NCI-H748 treated with DMSO at 0.1 percent for 48 hours (cell line): Measurements from ENCODE around the gene TMEM62.
"Not testable (repeated sequence)": the region's sequence is repeated elsewhere in the genome, so short reads cannot be mapped to it uniquely, and the experiment has no call there.

Source experiments
- DNase-seq: peaks from one replicate; lab custom pipeline; 2025; lab: John Stamatoyannopoulos, UW

Gene TMEM62

DNA sequence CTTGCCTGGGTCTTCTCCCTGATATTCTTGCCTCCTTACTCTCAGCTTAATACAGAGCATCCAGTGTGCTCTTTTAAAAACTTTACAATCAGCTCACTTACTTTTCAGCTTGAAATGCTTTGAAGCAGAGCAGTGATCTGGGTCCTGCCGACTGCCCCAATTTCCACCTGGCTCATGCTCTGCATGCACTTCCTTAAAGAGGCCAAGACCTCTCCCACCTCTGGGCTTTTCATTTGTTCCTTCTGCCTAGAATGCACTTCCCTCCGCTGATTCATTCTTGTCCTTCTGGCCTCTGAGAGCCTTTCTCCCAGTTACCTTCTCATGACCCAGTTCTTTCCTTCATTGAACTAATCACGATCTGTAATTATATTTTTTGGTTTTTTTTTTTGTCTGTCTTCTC is 49.9 kb downstream of the TMEM62 start:
- no peak for DNase-seq

DNA sequence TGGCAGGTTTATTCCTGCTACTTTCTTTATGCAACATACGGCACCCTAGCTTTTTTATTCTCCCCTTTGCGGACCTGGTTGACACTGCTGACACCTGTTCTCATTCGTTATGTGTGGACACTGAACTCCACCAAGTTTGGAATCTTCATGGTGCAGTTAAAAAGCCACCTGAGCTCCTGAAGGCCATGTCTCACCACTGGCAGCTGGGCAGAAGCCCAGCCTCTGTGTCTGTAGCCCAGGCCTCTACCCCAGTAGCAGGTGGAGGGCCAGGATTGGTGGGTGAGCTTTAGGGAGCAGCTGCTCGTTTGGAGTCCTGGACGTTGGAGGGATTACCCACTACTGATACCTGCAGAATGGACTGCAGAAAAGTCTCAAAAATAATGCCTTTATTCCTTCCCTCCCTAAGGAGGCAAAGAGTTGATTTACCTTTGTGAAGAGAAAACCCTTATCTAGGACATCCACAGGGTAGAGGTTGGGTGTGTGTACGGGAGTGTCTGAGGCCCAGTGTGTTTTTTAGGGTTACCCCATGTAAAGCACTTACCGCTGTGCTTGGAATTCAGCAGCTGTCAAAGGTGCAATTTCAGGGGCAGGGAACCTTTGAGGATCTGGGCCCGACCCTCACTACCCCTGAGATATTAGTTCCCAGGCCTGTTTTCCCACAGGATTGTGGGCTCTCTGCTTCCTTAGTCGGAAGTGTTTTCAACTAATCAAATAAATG is 51.2 kb downstream of the TMEM62 start:
- no peak for DNase-seq

DNA sequence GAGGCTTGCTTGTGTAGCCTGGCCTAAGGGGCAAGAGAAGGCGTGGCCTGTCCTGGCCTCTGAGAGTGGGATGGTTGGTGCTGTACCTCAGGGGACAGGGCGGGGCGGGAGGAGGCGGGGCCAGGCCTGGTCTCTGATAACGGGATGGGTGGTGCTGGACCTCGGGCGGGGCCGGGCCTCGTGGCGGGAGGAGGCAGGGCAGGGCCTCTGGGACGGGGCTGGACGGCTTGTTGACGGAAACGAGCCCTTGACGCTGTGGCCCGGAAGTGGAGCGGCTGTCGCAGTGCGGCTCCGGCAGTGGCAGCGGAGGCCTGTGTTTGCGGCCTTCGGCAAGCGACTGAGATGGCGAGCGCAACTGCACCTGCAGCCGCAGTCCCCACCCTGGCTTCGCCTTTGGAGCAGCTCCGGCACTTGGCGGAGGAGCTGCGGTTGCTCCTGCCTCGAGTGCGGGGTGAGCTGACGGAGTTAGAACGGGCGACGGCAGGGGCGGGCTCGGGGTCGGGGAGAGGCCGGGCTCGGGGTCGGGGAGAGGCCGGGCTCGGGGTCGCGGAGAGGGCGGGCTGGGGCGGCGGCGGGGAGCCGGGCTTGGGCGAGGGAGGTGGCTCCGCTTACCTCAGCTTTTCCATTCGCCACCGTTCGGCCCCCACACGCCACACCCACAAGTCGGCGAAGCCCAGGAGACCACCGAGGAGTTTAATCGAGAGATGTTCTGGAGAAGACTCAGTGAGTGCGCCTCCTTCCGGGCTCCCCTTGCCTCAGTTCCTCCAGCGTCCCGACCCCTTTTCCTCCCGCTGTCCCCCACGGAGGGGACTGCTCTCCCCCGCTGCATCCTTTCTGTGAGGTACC is 52.0 kb downstream of the TMEM62 start, which contains the start of gene CCNDBP1:
Gene CCNDBP1 (plus strand): TSS at position 247 of the 846 bp plus-strand sequence. CDS start 96 bp downstream, at position 343.
- peak; percentile 75 for DNase-seq

DNA sequence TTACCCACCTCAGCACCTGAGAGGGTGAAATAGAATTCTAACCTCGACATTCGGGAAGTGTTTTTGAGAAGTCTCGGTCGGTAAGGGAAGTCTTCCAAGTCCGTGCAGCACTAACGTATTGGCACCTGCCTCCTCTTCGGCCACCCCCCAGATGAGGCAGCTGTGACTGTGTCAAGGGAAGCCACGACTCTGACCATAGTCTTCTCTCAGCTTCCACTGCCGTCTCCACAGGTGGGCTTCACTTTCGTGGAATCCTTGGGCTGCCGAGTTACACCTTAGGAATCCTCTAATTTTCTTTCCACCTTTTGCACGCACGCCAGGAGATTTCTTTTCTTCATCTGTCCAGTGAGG is 52.6 kb downstream of the TMEM62 start:
- DNase-seq: no peak

DNA sequence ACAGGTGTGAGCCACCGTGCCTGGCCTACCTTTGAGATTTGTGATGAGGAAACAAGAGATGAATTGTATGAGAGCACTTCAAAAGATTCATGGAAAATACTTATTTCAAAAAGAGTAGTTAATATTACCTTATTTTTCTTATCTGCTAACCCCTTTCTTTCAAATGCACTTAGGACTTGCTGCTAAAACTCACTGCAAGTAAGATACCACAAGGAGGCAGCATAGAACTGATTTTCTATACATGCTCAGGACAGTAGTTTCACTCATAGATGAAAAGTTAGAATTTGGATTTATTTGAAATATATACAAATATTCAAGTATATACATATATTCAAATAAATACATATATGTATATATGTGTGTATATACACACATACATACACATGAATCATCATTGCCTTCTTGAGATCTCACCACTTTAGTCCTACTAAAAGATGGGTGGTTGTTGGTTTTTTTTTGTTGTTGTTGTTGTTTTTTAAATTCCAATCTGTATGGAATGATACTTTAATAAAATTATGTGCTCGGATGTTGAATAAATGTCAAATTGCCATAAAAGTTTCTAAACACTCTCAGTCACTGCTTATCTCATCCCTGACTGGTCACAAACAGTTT is 54.3 kb downstream of the TMEM62 start:
- no peak for DNase-seq

DNA sequence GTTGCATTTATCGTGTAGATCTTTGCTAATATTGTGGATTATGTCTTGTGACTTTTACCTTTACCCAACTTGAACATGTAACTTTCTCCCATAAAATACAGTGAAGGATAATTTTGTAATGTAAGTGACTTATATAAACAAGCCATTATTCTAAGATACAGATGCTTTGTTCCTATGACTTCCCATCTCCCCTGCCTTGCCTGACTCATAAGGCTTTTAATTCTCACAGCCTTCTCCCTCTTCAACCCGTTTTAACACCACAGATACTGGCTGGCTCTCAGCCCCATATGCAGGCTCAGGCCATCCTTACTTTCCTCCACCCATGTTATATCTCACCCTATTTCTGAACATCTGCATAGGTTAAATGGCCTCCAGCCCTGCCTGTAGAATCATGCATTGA is 55.9 kb downstream of the TMEM62 start:
- no peak for DNase-seq

DNA sequence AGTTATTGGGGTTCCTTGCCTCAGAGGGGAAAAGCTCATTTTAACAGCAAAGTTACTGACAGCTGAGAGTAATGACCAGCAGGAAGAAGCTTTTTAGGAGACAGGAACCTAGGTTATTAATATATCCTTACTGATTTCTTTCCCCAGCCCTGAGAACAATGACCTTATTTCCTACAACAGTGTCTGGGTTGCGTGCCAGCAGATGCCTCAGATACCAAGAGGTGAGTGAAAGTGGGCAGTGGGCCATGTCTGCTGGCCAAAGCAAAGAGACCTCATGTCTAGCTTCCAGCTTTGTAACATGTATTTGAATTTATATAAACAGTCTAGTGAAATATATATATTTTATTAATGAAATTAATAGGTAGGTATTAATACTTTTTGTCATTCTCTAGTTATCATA is 56.8 kb downstream of the TMEM62 start:
- no peak for DNase-seq

DNA sequence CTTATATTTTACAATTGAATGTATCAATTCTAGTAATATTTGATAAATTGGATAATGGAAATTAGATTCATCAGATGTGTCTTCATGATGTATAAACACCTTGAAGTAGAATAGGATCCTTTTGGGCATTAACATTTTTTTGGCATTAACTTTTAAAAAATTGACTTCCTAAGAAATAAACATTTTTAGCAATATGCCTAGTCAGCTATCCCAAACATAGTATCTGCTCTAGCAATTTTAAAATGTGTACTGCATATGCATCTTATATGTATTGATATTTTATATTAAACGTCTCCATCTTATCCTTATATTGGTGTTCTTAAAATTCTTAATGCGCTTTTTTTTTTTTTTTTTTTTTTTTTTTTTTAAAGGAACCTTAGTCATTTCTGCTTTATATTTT is 60.3 kb downstream of the TMEM62 start:
- DNase-seq: no peak

DNA sequence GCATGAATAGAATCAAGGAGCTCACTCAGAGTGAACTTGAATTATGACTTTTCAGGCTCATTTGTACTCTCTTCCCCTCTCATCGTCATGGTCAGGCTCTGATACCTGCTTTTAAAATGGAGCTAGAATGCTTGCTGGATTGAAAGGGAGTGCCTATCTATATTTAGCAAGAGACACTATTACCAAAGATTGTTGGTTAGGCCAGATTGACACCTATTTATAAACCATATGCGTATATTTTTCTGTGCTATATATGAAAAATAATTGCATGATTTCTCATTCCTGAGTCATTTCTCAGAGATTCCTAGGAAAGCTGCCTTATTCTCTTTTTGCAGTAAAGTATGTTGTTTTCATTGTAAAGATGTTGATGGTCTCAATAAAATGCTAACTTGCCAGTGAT is 61.4 kb downstream of the TMEM62 start:
- DNase-seq: no peak

DNA sequence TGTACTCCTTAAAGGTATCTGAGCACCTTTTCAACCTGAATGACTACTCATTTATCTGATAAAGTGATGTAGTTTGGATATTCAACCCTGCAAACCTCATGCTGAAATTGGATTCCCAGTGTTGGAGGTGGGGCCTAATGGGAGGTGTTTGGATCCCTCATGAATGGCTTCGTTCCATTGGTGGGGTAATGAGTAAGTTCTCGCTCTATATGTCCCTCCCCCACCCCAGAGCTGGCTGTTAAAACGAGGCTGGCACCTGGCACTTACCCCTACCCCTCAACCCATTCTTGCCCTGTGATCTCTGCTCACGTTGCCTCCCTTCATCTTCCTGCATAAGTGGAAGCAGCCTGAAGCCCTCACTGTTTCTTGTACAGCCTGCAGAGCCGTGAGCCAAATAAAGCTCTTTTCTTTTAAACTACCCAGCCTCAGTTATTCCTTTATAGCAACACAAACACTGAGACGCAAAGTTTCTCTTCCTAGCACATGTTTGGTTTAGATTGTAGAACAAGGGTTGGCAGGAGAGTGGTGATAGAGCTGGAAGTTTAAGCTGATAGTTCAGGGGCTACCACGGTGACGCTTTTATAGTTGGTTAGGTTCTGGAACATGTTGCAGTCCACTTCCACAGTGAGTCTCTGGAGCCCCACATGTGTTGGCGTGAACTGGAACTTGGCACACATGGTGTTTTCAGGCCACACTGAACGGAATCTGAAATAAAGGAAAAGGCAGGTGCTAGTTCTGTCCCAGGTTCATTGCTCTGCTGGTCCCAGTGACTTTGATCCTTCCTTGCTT is 63.6 kb downstream of the TMEM62 start:
- no peak for DNase-seq

DNA sequence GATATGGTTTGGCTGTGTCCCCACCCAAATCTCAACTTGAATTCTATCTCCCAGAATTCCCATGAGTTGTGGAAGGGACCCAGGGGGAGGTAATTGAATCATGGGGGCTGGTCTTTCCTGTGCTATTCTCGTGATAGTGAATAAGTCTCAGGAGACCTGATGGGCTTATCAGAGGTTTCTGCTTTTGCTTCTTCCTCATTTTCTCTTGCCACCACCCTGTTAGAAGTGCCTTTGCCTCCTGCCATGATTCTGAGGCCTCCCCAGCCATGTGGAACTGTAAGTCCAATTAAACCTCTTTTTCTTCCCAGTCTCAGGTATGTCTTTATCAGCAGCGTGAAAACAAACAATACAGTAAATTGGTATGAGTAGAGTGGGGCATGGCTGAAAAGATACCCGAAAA is 64.4 kb downstream of the TMEM62 start:
- not testable (repeated sequence) for DNase-seq

DNA sequence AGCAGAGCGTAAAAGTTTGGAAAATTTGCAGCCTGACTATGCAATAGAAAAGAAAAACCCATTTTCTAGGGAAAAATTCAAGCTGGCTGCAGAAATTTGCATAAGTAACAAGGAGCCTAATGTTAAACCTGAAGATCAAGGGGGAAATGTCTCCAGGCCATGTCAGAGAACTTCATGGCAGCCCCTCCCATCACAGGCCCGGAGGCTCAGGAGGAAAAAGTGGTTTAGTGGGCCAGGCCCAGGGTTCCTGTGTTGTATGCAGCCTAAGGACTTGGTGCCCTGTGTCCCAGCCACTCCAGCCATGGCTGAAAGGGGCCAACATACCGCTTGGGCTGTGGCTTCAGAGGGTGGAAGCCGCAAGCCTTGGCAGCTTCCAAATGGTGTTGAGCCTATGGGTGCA is 65.2 kb downstream of the TMEM62 start:
- DNase-seq: not testable (repeated sequence)

DNA sequence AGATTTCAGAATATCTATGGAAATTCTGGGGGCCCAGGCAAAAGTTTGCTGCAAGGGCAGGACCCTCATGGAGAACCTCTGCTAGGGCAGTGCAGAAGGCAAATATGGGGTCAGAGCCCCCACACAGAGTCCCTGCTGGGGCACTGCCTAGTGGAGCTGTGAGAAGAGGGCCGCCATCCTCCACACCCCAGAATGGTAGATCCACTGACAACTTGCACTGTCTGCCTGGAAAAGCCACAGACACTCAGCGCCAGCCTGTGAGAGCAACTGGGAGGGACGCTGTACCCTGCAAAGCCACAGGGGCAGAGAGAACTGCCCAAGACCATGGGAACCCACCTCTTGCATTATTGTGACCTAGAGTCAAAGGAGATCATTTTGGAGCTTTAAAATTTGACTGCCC is 65.6 kb downstream of the TMEM62 start:
- DNase-seq: no peak

DNA sequence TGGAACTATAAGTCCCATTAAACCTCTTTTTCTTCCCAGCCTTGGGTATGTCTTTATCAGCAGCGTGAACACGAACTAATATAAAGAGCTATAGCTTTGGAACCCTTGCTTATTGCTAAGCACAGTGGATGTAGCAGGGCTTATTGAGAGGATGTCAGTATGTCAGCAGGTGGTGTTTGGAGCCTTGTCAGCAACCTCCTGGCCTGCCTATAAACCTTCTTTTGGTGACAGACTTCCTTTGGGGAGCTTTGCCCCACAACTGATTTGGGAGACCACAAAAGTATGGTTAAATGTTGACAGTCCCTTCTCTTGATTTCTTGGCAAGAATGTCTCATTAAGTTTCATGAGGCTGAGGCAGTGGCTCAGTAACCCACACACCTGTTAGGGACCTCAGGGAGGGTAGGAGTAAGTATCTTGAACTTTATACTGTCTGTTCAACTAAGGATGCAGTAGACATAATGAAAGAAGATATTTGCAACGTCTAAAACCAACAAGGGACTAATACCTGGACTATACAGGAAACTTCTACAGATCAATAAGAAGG is 66.6 kb downstream of the TMEM62 start:
- DNase-seq: no peak

DNA sequence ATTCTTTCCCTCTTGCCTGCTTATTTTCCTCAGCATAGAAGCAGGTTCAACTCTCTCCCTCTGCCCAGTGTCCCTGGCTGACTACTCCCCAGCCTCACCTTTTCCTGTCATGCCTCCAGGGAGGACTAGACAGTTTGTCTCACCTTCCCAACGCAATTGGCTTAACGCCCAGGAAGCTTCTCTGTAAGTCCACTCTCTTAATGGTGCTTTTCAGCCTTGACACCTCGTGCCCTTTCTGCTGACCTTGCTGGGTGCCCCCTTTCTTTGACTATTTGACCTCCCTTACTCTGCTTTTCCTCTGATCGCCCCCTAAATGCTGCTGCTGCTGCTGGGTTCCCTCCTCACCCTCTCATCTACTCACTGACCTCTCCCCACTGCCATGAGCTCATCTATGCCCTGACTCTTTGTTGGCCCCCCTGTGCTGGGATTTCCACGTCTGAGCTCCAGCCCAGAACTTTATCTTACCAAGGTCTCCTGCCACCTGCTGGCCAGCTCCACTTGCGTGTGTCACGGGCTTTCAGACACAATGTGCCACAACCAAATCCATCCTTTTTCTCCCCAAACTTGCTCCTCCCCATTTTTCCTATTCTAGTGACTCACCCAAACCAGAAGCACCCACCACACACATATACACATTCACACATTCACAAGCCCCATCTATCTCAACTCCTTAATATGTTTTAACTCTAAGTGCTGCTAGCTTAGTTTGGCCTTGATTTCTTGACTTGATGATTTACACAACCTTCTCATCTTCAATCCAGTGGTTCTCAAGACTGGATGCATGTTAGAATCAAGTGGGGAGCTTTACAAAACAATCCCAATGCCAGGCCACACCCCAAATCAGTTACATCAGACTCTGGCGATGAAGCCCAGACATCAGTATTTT is 70.9 kb downstream of the TMEM62 start:
- DNase-seq: no peak

DNA sequence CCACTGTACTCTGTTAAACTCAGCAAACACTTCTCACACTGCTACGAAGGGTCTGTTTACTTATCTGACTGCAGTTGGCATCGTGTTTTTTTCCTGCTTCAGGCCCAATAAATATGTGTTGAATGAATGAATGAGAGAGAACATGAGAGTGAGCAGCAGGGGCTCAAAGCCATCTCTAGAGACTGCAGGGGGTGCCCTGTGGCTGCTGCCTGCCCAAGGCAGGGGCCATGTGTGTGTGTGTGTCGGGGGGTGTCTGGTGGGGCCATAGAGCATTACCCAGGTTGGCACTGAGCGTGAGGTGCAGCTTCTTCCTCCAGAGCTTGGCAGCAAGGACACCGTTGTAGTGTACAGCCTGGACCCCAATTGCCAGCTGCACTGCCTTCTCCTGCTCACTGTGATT is 72.7 kb downstream of the TMEM62 start:
- no peak for DNase-seq

DNA sequence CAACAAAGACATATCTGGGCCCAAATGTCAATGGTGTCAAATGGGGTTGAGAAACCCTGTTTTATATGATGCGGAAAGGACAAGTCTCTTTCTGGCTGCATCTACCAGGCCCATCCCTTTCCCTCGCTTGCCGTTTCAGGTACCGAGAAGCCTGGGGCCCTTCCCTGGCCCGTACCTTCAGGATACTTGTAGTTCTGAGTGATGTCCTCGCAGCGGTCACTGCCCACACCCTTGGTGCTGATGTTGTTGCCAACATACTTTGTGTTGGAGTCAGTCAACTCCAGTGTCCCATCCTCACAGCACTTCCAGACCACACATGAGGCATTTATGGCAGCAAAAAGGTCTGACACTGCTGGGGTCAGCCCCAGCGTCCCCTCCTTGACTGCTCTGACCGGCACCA is 73.6 kb downstream of the TMEM62 start:
- no peak for DNase-seq

DNA sequence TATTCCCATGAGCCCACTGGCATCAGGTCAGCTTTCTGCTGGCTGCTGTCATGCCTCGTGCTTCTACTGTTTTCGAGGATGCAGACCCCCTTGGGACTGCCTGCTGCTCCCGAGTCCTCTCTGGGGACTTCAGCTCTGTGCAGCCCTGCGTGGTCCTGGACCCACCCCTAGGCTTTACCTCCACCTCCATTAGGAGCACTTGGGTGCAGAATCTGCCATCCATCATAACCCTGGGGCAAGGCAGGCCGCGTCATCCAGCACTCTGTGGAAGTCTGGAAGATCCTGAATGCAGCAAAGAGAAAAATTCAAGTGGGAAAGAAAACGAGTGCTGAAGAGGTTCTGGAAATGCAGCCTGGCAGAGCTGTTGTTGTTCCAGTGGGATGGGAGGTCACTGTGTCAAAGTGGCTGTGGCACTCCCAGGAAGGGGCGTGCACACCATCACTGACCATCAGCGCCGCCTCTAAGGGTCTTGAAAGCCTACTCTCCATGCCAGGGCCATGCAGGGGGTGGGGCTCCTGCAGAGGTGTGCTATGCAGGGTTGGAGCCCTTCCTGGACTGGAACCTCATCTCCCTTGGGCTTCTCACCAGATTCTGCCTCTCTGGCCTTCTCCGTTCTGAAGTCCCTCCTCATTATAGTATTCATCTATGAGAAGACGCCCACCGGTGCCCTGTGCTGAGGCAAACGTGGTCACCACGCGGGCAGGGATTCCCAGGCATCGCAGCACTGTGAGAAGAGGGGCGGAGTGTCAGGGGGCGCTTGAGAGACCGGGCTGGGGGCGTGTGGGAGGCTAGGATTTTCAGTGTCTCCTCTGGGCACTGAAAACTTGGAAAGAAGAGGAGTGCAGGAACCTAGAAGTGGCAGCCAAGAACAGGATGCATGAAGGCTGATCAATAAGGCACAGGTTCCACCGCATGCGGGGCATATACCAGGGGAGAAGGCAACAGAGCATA is 74.9 kb downstream of the TMEM62 start:
- DNase-seq: no peak

DNA sequence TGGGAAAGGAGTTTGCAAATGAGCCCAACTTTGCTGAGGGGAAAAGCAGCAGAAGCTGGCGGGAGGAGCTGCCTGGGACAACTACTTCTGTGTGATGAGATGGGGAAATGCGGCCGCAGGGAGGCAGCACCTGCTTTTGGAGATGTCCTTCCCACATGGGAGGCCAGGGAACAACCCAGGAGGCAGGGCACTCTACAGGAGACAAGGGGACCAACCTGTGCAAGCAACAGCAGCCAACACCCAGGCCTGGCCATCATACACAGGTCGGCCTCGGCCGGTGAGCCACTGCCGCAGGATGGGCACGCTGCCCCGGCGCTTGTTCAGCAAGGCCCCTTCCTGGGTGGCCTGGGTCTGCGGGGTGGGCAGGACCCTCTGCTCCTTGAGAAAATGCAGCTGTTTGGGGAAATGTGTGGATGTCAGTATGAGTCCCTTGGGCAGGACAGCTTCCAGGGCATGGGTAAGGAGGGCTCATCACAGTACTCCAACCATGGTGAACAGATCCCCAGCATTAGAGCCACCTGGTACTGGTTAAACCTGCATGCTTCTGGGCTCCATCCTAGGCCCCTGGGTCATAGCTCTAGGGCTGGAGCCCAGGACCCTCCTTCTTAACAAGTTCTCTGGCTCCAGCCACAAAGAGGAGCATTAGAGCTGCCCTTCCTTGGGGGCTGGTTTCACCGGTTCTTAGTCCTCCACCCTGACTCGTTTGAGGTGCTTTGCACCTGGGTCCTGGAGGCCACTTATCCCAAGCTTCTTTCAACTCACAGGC is 75.9 kb downstream of the TMEM62 start:
- no peak for DNase-seq
